ENCODE data around the gene PRDM16. TPM values are rescaled to one million over a fixed set of nuclear protein-coding genes. Genes with fewer than 3 reads are reported as not detected.

The PRDM16 gene
- polyA plus RNA-seq, 3 donors = not detected

DNA sequence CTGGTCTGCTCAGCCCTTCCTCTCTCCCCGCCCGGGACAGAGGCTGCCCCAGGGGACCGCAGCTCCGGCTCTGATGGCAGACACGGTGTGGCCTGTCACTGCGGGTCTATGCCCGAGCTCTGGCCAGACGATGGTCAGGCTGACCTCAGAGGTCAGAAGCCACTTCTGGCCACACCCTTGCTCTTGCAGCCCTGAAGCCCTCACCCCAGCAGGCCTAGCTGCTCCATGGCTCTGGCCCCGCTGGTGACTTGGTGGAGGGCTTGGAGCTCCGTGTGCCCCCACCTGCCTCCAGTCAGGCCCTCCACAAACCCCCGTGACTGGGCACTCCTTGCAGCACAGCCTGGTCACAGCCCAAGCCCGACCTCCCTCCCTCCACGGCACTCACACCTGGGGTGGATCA, 47.6 kb downstream of the PRDM16 start:
- no peaks in the 10 kb centered on the region for H4K20me1 ChIP-seq (ENCODE audit: insufficient read depth, low read length)
- H3K36me3 Mint-ChIP-seq = no peaks in the 10 kb centered on the region
- H3K27me3 ChIP-seq (ENCODE audit: control insufficient read depth in 2 of 2, insufficient read depth in 2 of 2, low read length in 2 of 2) = no peaks in the 10 kb centered on the region
- H3K4me1 Mint-ChIP-seq = no peaks in the 10 kb centered on the region
- peaks cover 0 to 5% (median 5%) of the 10 kb centered on the region in 3 donors for H3K27me3 Mint-ChIP-seq (ENCODE audit: low read depth in 3 of 3)
- H3K27ac ChIP-seq (ENCODE audit: low read depth in 1 of 2, low read length in 2 of 2) = no peak overlapping the region
- no peaks in the 10 kb centered on the region for H3K4me1 ChIP-seq (ENCODE audit: control insufficient read depth in 1 of 2, insufficient read depth in 2 of 2, low read length in 2 of 2)
- DNase-seq = no peak
- no peak overlapping the region for H3K27ac Mint-ChIP-seq
- no peaks in the 10 kb centered on the region for H3K79me2 ChIP-seq (ENCODE audit: insufficient read depth, low read length)
- H3K9ac ChIP-seq (ENCODE audit: insufficient read depth, low read length, poor library complexity, severe bottlenecking) = no peak overlapping the region
- H3K36me3 ChIP-seq (replicated peaks in 1 of 2; ENCODE audit: control insufficient read depth in 1 of 2, insufficient read depth in 2 of 2, low read length in 2 of 2) = no peaks in the 10 kb centered on the region
- no peak overlapping the region for H3K4me3 ChIP-seq (replicated peaks in 1 of 3; ENCODE audit: low read depth in 2 of 3, low read length in 3 of 3)
- peaks cover 0 to 4% (median 0%) of the 10 kb centered on the region in 7 donors for H3K9me3 Mint-ChIP-seq
- H3K4me2 ChIP-seq (replicated peaks; ENCODE audit: extremely low read depth, low read length, poor library complexity, severe bottlenecking) = no peak overlapping the region
- intact Hi-C loops (cut with micrococcal nuclease) = no loop called here
- no peak overlapping the region for H3K4me3 Mint-ChIP-seq
- no peak overlapping the region for H2AFZ ChIP-seq (ENCODE audit: insufficient read depth, low read depth, low read length, poor library complexity, severe bottlenecking)
- peaks cover 4 to 8% of the 10 kb centered on the region in 2 donors for H3K9me3 ChIP-seq (replicated peaks in 1 of 2; ENCODE audit: control insufficient read depth in 1 of 2, insufficient read depth in 1 of 2, low read length in 2 of 2)
- 94% methylated on average over 5 of the region's 13 CpGs for WGBS (ENCODE audit: insufficient coverage)
- TF ChIP-seq, protein P1, sequence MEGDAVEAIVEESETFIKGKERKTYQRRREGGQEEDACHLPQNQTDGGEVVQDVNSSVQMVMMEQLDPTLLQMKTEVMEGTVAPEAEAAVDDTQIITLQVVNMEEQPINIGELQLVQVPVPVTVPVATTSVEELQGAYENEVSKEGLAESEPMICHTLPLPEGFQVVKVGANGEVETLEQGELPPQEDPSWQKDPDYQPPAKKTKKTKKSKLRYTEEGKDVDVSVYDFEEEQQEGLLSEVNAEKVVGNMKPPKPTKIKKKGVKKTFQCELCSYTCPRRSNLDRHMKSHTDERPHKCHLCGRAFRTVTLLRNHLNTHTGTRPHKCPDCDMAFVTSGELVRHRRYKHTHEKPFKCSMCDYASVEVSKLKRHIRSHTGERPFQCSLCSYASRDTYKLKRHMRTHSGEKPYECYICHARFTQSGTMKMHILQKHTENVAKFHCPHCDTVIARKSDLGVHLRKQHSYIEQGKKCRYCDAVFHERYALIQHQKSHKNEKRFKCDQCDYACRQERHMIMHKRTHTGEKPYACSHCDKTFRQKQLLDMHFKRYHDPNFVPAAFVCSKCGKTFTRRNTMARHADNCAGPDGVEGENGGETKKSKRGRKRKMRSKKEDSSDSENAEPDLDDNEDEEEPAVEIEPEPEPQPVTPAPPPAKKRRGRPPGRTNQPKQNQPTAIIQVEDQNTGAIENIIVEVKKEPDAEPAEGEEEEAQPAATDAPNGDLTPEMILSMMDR (IDR thresholded peaks at IDR 0.05) = no peak

DNA sequence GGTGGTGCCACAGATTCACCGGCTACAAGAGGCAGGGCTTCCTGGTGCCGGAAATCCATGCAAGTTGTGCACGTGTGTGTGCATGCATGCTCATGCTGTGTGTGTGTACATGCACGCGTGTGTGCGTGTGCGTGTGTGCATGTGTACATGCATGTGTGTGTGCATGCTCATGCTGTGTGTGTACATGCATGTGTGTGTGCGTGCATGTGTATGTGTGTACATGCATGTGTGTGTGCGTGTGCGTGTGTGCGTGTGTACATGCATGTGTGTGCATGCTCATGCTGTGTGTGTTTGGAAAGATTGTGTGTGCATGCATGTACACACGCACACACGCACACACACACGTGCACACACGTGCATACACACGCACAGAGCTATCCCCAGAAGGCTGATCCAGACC, 48.9 kb downstream of the PRDM16 start:
- H3K27ac Mint-ChIP-seq = no peak overlapping the region
- H3K9ac ChIP-seq (ENCODE audit: insufficient read depth, low read length, poor library complexity, severe bottlenecking) = no peak overlapping the region
- H2AFZ ChIP-seq (ENCODE audit: insufficient read depth, low read depth, low read length, poor library complexity, severe bottlenecking) = no peak overlapping the region
- H3K36me3 ChIP-seq (replicated peaks in 1 of 2; ENCODE audit: control insufficient read depth in 1 of 2, insufficient read depth in 2 of 2, low read length in 2 of 2) = no peaks in the 10 kb centered on the region
- H3K4me3 ChIP-seq (replicated peaks in 1 of 3; ENCODE audit: low read depth in 2 of 3, low read length in 3 of 3) = no peak overlapping the region
- TF ChIP-seq, protein P1 (IDR thresholded peaks at IDR 0.05) = no peak
- no peaks in the 10 kb centered on the region for H3K27me3 ChIP-seq (ENCODE audit: control insufficient read depth in 2 of 2, insufficient read depth in 2 of 2, low read length in 2 of 2)
- no peaks in the 10 kb centered on the region for H3K79me2 ChIP-seq (ENCODE audit: insufficient read depth, low read length)
- DNase-seq = no peak
- no peaks in the 10 kb centered on the region for H3K36me3 Mint-ChIP-seq
- no peaks in the 10 kb centered on the region for H4K20me1 ChIP-seq (ENCODE audit: insufficient read depth, low read length)
- peaks cover 4 to 8% of the 10 kb centered on the region in 2 donors for H3K9me3 ChIP-seq (replicated peaks in 1 of 2; ENCODE audit: control insufficient read depth in 1 of 2, insufficient read depth in 1 of 2, low read length in 2 of 2)
- H3K4me1 ChIP-seq (ENCODE audit: control insufficient read depth in 1 of 2, insufficient read depth in 2 of 2, low read length in 2 of 2) = no peaks in the 10 kb centered on the region
- no peak overlapping the region for H3K27ac ChIP-seq (ENCODE audit: low read depth in 1 of 2, low read length in 2 of 2)
- peaks cover 0 to 5% (median 3%) of the 10 kb centered on the region in 3 donors for H3K27me3 Mint-ChIP-seq (ENCODE audit: low read depth in 3 of 3)
- no peaks in the 10 kb centered on the region for H3K4me1 Mint-ChIP-seq
- intact Hi-C loops (cut with micrococcal nuclease) = no loop called here
- H3K4me3 Mint-ChIP-seq = no peak overlapping the region
- 92% methylated on average over 16 of the region's 16 CpGs for WGBS (ENCODE audit: insufficient coverage)
- no peak overlapping the region for H3K4me2 ChIP-seq (replicated peaks; ENCODE audit: extremely low read depth, low read length, poor library complexity, severe bottlenecking)
- peaks cover 0 to 4% (median 0%) of the 10 kb centered on the region in 7 donors for H3K9me3 Mint-ChIP-seq

Data from CD14-positive monocyte (primary cell).